GM23248 (cell line): ENCODE results near the gene LAMA4. TPM values are rescaled to one million over a fixed set of nuclear protein-coding genes. Genes with fewer than 3 reads are reported as not detected.

Source experiments
- DNase-seq: peaks from one replicate; pipeline ENCODE4 v3.0.0-alpha.2; 2015
- H2AFZ ChIP-seq: fragments of 200-600 bp; sonication (generic); 2 replicates; pipeline ENCODE4 v1.6.1; 2016; ENCODE audit warnings: antibody characterized with exemption
- H3F3A ChIP-seq: fragments of 200-600 bp; sonication (generic); 2 replicates; pipeline ENCODE4 v1.6.1; 2016; ENCODE audit warnings: mild to moderate bottlenecking, antibody characterized with exemption, mixed run types; ENCODE audit not compliant: insufficient read depth
- H3K27ac ChIP-seq: fragments of 200-600 bp; sonication (generic); 2 replicates; pipeline ENCODE4 v1.5.1; 2016; ENCODE audit warnings: mild to moderate bottlenecking
- H3K27me3 ChIP-seq: fragments of 200-600 bp; sonication (generic); replicated peaks from 2 replicates; pipeline ENCODE4 v1.6.1; 2016; ENCODE audit warnings: mild to moderate bottlenecking; ENCODE audit not compliant: insufficient read depth
- H3K36me3 ChIP-seq: fragments of 200-600 bp; sonication (generic); 2 replicates; pipeline ENCODE4 v1.6.1; 2016; ENCODE audit warnings: low read depth, mild to moderate bottlenecking
- H3K4me1 ChIP-seq: fragments of 200-600 bp; sonication (generic); 2 replicates; pipeline ENCODE4 v1.6.1; 2016; ENCODE audit warnings: mild to moderate bottlenecking; ENCODE audit not compliant: insufficient read depth
- H3K4me2 ChIP-seq: fragments of 200-600 bp; sonication (generic); one replicate; pipeline ENCODE4 v1.6.1; 2016; ENCODE audit warnings: mild to moderate bottlenecking; ENCODE audit not compliant: unreplicated experiment
- H3K4me3 ChIP-seq: fragments of 200-600 bp; sonication (generic); 2 replicates; pipeline ENCODE4 v1.5.1; 2016; ENCODE audit warnings: mild to moderate bottlenecking
- H3K79me2 ChIP-seq: fragments of 200-600 bp; sonication (generic); 2 replicates; pipeline ENCODE4 v1.6.1; 2016; ENCODE audit warnings: mild to moderate bottlenecking; ENCODE audit not compliant: insufficient read depth
- H3K9ac ChIP-seq: fragments of 200-600 bp; sonication (generic); 2 replicates; pipeline ENCODE4 v1.6.1; 2016; ENCODE audit warnings: mild to moderate bottlenecking
- H3K9me2 ChIP-seq: fragments of 200-600 bp; sonication (generic); 2 replicates; pipeline ENCODE4 v1.6.1; 2016; ENCODE audit warnings: mixed run types, mild to moderate bottlenecking, moderate library complexity; ENCODE audit not compliant: insufficient read depth
- H3K9me3 ChIP-seq: fragments of 200-600 bp; sonication (generic); one replicate; pipeline ENCODE4 v1.6.1; 2017; ENCODE audit warnings: low read depth
- H4K20me1 ChIP-seq: fragments of 200-600 bp; sonication (generic); 2 replicates; pipeline ENCODE4 v1.6.0; 2016; ENCODE audit not compliant: insufficient read depth
- EZH2 ChIP-seq: fragments of 200-600 bp; sonication (generic); IDR thresholded peaks from 2 replicates; pipeline ENCODE4 v1.6.1; 2018; ENCODE audit warnings: antibody characterized with exemption, mild to moderate bottlenecking; ENCODE audit not compliant: insufficient read depth, poor library complexity, severe bottlenecking
- EZH2phosphoT487 ChIP-seq: fragments of 200-600 bp; sonication (generic); IDR thresholded peaks from 2 replicates; pipeline ENCODE4 v1.6.1; 2018; ENCODE audit warnings: antibody characterized with exemption, moderate library complexity, mild to moderate bottlenecking, low read depth; ENCODE audit not compliant: insufficient read depth
- WGBS, 2 experiments: methylation state at CpG; one replicate each; pipeline ENCODE4 v1.1.6; 2015 to 2017; ENCODE audit warnings: low lambda C conversion rate in 2 of 2, low coverage in 1 of 2; ENCODE audit errors: missing lambda C conversion rate in 2 of 2; 5-methylcytosine and 5-hydroxymethylcytosine counted together
- in situ Hi-C: fragments of 300-500 bp; cut with MboI; formaldehyde crosslinking; loops from 2 replicates; pipeline ENCODE4 v1.15.0; 2020
- polyA plus RNA-seq: library from polyadenylated mRNA; unstranded; fragments of >200 nt; fragmentation: Nextera tagmentation; extraction: Ambion mirVana; gene quantifications from 2 replicates; pipeline ENCODE4 v1.2.1, GENCODE V29; 2016
- total RNA-seq: library from RNA; depleted of rRNA; stranded (reverse); fragments of >200 nt; shearing (Covaris generic); gene quantifications from 2 replicates; pipeline ENCODE4 v1.2.3, GENCODE V29; 2014

Gene LAMA4
- total and polyA plus RNA-seq, 2 experiments from 2014 or later: 331 to 429 TPM

DNA sequence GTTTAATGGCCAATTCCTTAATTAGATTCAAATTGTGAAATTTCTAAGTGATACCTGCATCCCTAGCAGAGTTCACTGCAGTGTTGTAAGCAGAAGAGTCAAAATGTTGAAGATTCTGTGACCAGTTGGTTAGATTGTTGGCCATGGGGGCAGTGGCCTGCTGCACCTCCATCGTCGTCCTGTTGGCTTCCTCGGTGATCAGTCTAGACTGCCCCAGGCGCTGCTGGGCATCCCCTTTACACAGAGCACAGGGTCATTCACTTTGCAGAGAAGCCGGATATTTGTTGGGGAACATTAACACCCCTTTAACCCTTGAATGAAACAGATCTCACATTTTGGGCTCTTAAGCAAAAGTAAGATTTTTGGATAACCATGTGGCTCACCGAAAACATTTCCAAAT, 106.3 kb downstream of the LAMA4 start:
- TF ChIP-seq EZH2 (no peak), EZH2phosphoT487 (no peak)
- DNase-seq: no peak
- in situ Hi-C loops: no loop called here
- WGBS, 2 experiments: 97 to 98% methylated on average over 6 of the region's 6 CpGs
- Histone ChIP-seq H3K9me2 (no peaks in the 10 kb centered on the region), H3K27ac (peak overlapping the region; percentile 1; the same call in 1 of the 2 replicates), H3K9me3 (no peaks in the 10 kb centered on the region), H2AFZ (no peak overlapping the region), H3K4me3 (no peak overlapping the region), H3K9ac (no peak overlapping the region), H3K79me2 (no peaks in the 10 kb centered on the region), H3K36me3 (peaks cover 95% of the 10 kb centered on the region), H3K4me2 (no peak overlapping the region), H3K27me3 (no peaks in the 10 kb centered on the region), H4K20me1 (no peaks in the 10 kb centered on the region), H3F3A (peaks cover 88% of the 10 kb centered on the region), H3K4me1 (peaks cover 47% of the 10 kb centered on the region)

DNA sequence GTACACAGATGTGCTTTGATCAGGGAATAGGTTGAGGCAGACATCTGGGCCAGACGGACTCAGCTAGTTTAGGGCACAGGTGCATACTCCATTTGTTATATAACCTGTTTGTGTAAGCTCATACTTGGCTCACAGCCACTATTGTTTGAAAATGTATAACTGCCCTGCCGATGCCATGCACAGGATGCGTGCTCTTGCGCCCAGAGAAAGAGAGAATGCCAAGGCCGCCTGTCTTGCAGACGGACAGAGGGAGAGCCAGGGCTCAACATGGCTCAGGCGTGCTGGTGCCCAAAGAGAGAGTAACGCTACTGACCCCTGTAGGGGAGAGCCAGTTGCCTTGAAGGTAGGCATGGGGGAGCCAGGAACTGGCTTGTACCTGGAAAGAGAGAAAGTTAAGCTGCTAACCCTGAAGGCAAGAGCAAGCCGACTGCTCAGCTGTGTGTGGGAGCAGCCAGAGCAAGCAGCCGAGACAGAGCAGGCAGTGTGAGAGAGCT, 109.2 kb downstream of the LAMA4 start:
- Histone ChIP-seq H3K79me2 (no peaks in the 10 kb centered on the region), H3F3A (peaks cover 88% of the 10 kb centered on the region), H3K4me3 (no peak overlapping the region), H3K9me2 (no peaks in the 10 kb centered on the region), H3K36me3 (peaks cover 95% of the 10 kb centered on the region), H3K9me3 (no peaks in the 10 kb centered on the region), H3K4me1 (peaks cover 19% of the 10 kb centered on the region), H3K4me2 (no peak overlapping the region), H2AFZ (no peak overlapping the region), H3K27ac (peak overlapping the region; percentile 29; the same call in 1 of the 2 replicates), H3K9ac (no peak overlapping the region), H3K27me3 (no peaks in the 10 kb centered on the region), H4K20me1 (no peaks in the 10 kb centered on the region)
- WGBS, 2 experiments: 97 to 98% methylated on average over 10 of the region's 10 CpGs
- no peak for TF ChIP-seq EZH2
- TF ChIP-seq EZH2phosphoT487: no peak
- in situ Hi-C loops: no loop called here
- no peak for DNase-seq

DNA sequence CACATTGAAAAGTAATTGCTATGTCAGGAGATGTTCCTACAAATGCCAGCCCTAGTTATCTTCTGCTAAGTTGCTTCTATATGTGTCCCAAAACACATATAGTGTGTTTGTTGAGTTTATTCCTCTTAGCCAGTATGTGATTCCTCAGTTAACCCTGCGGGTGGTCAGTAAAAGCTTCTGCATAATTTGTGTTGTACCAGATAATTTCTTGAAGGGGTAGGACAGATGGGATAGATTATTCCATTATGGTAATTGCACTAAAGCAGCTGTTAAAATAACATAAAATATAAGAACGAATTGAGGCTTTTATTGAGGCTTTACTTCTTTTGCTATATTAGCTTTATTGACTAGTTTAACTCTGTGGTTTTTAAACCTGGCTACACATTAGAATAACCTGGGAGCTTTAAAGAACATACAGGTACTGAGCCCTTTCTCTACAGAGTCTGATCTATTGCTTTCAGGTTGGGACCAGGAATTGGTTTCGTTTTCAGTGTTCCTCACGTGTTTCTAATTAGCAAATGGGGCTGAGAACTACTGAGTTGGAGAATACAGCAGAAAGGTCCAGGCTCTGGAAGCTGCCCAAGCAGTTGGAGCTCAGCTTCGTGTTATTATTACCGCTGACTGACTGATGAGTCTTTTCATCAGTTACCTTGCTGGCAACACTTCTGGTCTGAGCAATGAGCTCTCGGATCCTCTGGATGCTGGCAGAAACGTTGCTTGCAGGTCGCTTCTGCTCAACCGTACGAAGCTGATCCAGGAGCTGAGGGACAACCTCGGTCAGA, 110.0 kb downstream of the LAMA4 start:
- Histone ChIP-seq H3K36me3 (peaks cover 95% of the 10 kb centered on the region), H3K9me2 (no peaks in the 10 kb centered on the region), H2AFZ (no peak overlapping the region), H3F3A (peaks cover 88% of the 10 kb centered on the region), H3K4me2 (no peak overlapping the region), H3K27ac (peak overlapping the region; percentile 29), H3K27me3 (no peaks in the 10 kb centered on the region), H4K20me1 (no peaks in the 10 kb centered on the region), H3K9me3 (no peaks in the 10 kb centered on the region), H3K9ac (no peak overlapping the region), H3K4me1 (peaks cover 12% of the 10 kb centered on the region), H3K79me2 (no peaks in the 10 kb centered on the region), H3K4me3 (0 out of 2 replicates have a peak overlapping the region, but pooled peaks have one; percentile 0)
- in situ Hi-C loops: no loop called here
- 31 to 35% methylated on average over 12 of the region's 12 CpGs for WGBS, 2 experiments
- TF ChIP-seq EZH2: no peak
- no peak for TF ChIP-seq EZH2phosphoT487
- DNase-seq: peak; percentile 62

DNA sequence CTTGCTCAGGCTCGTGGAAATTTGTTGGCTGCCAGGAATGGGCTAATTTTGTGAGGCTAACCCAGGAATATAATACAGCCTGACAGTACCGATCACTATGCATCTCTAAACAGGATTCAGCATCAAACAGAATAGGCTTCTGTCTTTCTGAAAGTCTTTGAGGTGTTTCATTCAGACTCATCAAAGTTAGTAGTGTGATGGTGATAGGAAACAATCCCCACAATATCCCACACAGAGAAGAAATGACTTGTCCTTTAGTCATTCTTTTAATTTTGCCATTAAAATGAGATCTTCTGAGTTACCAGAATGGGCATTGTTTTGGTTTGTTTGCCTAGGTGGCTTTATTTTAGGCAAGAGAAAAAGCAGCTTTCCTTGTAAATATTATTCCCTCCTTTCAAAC, 112.7 kb downstream of the LAMA4 start:
- Histone ChIP-seq H3K4me3 (no peak overlapping the region), H3F3A (peaks cover 94% of the 10 kb centered on the region), H2AFZ (no peak overlapping the region), H3K9me2 (no peaks in the 10 kb centered on the region), H3K4me2 (no peak overlapping the region), H3K4me1 (peaks cover 11% of the 10 kb centered on the region; the same call in 1 of the 2 replicates), H3K9me3 (no peaks in the 10 kb centered on the region), H4K20me1 (no peaks in the 10 kb centered on the region), H3K79me2 (no peaks in the 10 kb centered on the region), H3K9ac (no peak overlapping the region), H3K36me3 (peaks cover 100% of the 10 kb centered on the region), H3K27ac (peak overlapping the region; percentile 28), H3K27me3 (no peaks in the 10 kb centered on the region)
- WGBS, 2 experiments: 65 to 70% methylated on average over 2 of the region's 2 CpGs
- TF ChIP-seq EZH2phosphoT487 (no peak), EZH2 (no peak)
- DNase-seq: peak; percentile 20
- in situ Hi-C loops: no loop called here

DNA sequence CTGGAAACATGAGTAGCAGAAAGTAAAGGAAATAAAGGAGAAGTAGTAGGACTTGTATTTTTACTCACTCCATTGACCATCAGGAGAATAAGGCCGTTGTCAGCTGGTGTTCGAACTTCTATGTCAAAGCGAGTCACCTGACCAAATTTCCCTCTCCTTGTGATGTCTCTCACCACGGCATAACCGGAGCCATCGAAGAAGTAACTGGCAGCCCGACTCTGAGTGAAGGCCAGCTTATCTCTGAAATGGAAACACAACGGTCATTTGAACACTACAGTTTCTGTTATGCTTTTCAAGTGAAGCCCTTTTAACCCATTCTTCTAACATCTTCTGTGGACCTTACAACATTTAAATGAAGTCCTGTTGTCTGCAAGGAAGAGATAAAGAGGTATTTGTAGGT, 115.3 kb downstream of the LAMA4 start:
- in situ Hi-C loops: no loop called here
- H3K79me2 ChIP-seq: no peaks in the 10 kb centered on the region
- no peak overlapping the region for H2AFZ ChIP-seq

More for the DNA sequence above, 115.3 kb downstream of the LAMA4 start:
- no peak for TF ChIP-seq EZH2phosphoT487
- no peak for TF ChIP-seq EZH2
- H3K9ac ChIP-seq: no peak overlapping the region
- H3K27me3 ChIP-seq: no peaks in the 10 kb centered on the region
- H3K4me1 ChIP-seq: 0 out of 2 replicates have a peak, but pooled peaks cover 3% of the 10 kb centered on the region
- no peak overlapping the region for H3K27ac ChIP-seq
- peaks cover 93% of the 10 kb centered on the region for H3F3A ChIP-seq
- whole genome bisulfite sequencing, 2 experiments: 80 to 82% methylated on average over 8 of the region's 8 CpGs
- no peaks in the 10 kb centered on the region for H3K9me2 ChIP-seq
- H4K20me1 ChIP-seq: no peaks in the 10 kb centered on the region
- H3K4me3 ChIP-seq: no peak overlapping the region
- no peaks in the 10 kb centered on the region for H3K9me3 ChIP-seq
- DNase-seq: no peak
- peaks cover 100% of the 10 kb centered on the region for H3K36me3 ChIP-seq
- H3K4me2 ChIP-seq: no peak overlapping the region
